WTC11 (cell line): Measurements from ENCODE around the gene DDX46. TPM values are rescaled to one million over a fixed set of nuclear protein-coding genes. Genes with fewer than 3 reads are reported as not detected.

Experiments
- ATAC-seq: fragments of 200-7000 bp; cut with Tn5 transposase; 2 replicates; pipeline ENCODE4 v1.10.0; 2021; ENCODE audit warnings: mild to moderate bottlenecking, moderate library complexity
- CTCF ChIA-PET: fragments of 300-600 bp; sonication (Branson Sonifier 250); formaldehyde crosslinking; loops from one replicate; lab custom pipeline; 2021; ENCODE audit warnings: antibody characterized with exemption; lab: Charles Lee
- POLR2A ChIA-PET: fragments of 350-600 bp; sonication (Branson Sonifier 250); formaldehyde crosslinking; loops from one replicate; lab custom pipeline; 2021; ENCODE audit warnings: antibody characterized with exemption; lab: Charles Lee
- DNase-seq: peaks from one replicate; pipeline ENCODE4 v3.0.0; 2021; ENCODE audit warnings: low spot score
- H3K27ac Mint-ChIP-seq: 2 replicates; pipeline ENCODE4 v1.8.0; 2021; ENCODE audit warnings: mixed read lengths
- H3K27me3 Mint-ChIP-seq: 2 replicates; pipeline ENCODE4 v1.8.0; 2021; ENCODE audit warnings: low read depth, mild to moderate bottlenecking, moderate library complexity, mixed read lengths
- H3K36me3 Mint-ChIP-seq: 2 replicates; pipeline ENCODE4 v1.8.0; 2021; ENCODE audit warnings: mixed read lengths
- H3K4me1 Mint-ChIP-seq: 2 replicates; pipeline ENCODE4 v1.8.0; 2022; ENCODE audit warnings: mixed read lengths
- H3K4me3 Mint-ChIP-seq: 2 replicates; pipeline ENCODE4 v1.8.0; 2021; ENCODE audit warnings: mild to moderate bottlenecking, moderate library complexity, mixed read lengths
- H3K9me3 Mint-ChIP-seq: 2 replicates; pipeline ENCODE4 v1.8.0; 2021; ENCODE audit warnings: mixed read lengths
- CREB1 ChIP-seq: sonication (generic); formaldehyde crosslinking; IDR thresholded peaks from 2 replicates; pipeline ENCODE4 v1.8.0; 2023; ENCODE audit warnings: mild to moderate bottlenecking, missing genetic modification reagents
- ESRRA ChIP-seq: sonication (generic); formaldehyde crosslinking; IDR thresholded peaks from 2 replicates; pipeline ENCODE4 v1.8.1; 2022; ENCODE audit warnings: mild to moderate bottlenecking, missing genetic modification reagents, borderline replicate concordance
- GABPB1 ChIP-seq: sonication (generic); formaldehyde crosslinking; IDR thresholded peaks from 2 replicates; pipeline ENCODE4 v1.8.1; 2023; ENCODE audit warnings: mild to moderate bottlenecking, missing genetic modification reagents
- IRF2 ChIP-seq: sonication (generic); formaldehyde crosslinking; IDR thresholded peaks from 2 replicates; pipeline ENCODE4 v1.8.0; 2022; ENCODE audit warnings: low read depth, missing genetic modification reagents, borderline replicate concordance
- JUN ChIP-seq: sonication (generic); formaldehyde crosslinking; IDR thresholded peaks from 2 replicates; pipeline ENCODE4 v1.8.0; 2023; ENCODE audit warnings: mild to moderate bottlenecking, missing genetic modification reagents
- MLX ChIP-seq: sonication (generic); formaldehyde crosslinking; IDR thresholded peaks from 2 replicates; pipeline ENCODE4 v1.8.1; 2023; ENCODE audit warnings: mild to moderate bottlenecking, missing genetic modification reagents, moderate library complexity
- NR3C1 ChIP-seq: sonication (generic); formaldehyde crosslinking; conservative IDR thresholded peaks from 2 replicates; pipeline ENCODE4 v1.8.1; 2023; ENCODE audit warnings: low read depth, mild to moderate bottlenecking, missing genetic modification reagents
- PRRX2 ChIP-seq: fragments of 250-450 bp; sonication (Bioruptor Pico); IDR thresholded peaks from 2 replicates; pipeline ENCODE4 v1.8.0; 2021; ENCODE audit warnings: mild to moderate bottlenecking
- RELA ChIP-seq: sonication (generic); formaldehyde crosslinking; IDR thresholded peaks from 2 replicates; pipeline ENCODE4 v1.8.1; 2022; ENCODE audit warnings: missing genetic modification reagents, mild to moderate bottlenecking, borderline replicate concordance
- SP1 ChIP-seq: sonication (generic); formaldehyde crosslinking; conservative IDR thresholded peaks from 2 replicates; pipeline ENCODE4 v1.8.1; 2022; ENCODE audit warnings: missing genetic modification reagents
- TP53 ChIP-seq: sonication (generic); formaldehyde crosslinking; IDR thresholded peaks from 2 replicates; pipeline ENCODE4 v1.8.1; 2023; ENCODE audit warnings: mild to moderate bottlenecking, missing genetic modification reagents
- ZMAT4 ChIP-seq: fragments of 250-450 bp; sonication (Bioruptor Pico); IDR thresholded peaks from 2 replicates; pipeline ENCODE4 v1.9.0; 2021; ENCODE audit warnings: mild to moderate bottlenecking
- ZNF263 ChIP-seq: sonication (generic); formaldehyde crosslinking; IDR thresholded peaks from 2 replicates; pipeline ENCODE4 v1.8.1; 2022; ENCODE audit warnings: low read depth, mild to moderate bottlenecking, moderate library complexity, missing genetic modification reagents
- ZNF396 ChIP-seq: fragments of 250-450 bp; sonication (Bioruptor Pico); IDR thresholded peaks from 2 replicates; pipeline ENCODE4 v1.8.0; 2021; ENCODE audit warnings: mild to moderate bottlenecking, moderate library complexity, borderline replicate concordance
- total RNA-seq: library from RNA; stranded (reverse); gene quantifications from 3 replicates; pipeline ENCODE4 v1.2.3, GENCODE V29; 2021
- TF ChIP-seq, protein P1 (sequence below): sonication (generic); formaldehyde crosslinking; IDR thresholded peaks from 2 replicates; pipeline ENCODE4 v1.8.0; 2022; ENCODE audit warnings: mild to moderate bottlenecking, missing genetic modification reagents
- TF ChIP-seq, protein P2 (sequence below): sonication (generic); formaldehyde crosslinking; conservative IDR thresholded peaks from 2 replicates; pipeline ENCODE4 v1.8.1; 2023; ENCODE audit warnings: mild to moderate bottlenecking, low read depth, missing genetic modification reagents, moderate library complexity
- TF ChIP-seq, protein P3 (sequence below): sonication (generic); formaldehyde crosslinking; IDR thresholded peaks from 2 replicates; pipeline ENCODE4 v1.8.0; 2023; ENCODE audit warnings: missing genetic modification reagents
- TF ChIP-seq, protein P4 (sequence below): fragments of 200-600 bp; IDR thresholded peaks from 2 replicates; pipeline ENCODE4 v1.8.0; 2022; ENCODE audit warnings: antibody characterized with exemption
- TF ChIP-seq, protein P5 (sequence below): sonication (generic); formaldehyde crosslinking; IDR thresholded peaks from 2 replicates; pipeline ENCODE4 v1.8.1; 2022; ENCODE audit warnings: mild to moderate bottlenecking, moderate library complexity, missing genetic modification reagents
- TF ChIP-seq, protein P6 (sequence below): sonication (generic); formaldehyde crosslinking; IDR thresholded peaks from 2 replicates; pipeline ENCODE4 v1.8.0; 2022; ENCODE audit warnings: missing genetic modification reagents

Gene DDX46
- total RNA-seq, 1 experiment from 2014 or later, result 123 TPM

DNA sequence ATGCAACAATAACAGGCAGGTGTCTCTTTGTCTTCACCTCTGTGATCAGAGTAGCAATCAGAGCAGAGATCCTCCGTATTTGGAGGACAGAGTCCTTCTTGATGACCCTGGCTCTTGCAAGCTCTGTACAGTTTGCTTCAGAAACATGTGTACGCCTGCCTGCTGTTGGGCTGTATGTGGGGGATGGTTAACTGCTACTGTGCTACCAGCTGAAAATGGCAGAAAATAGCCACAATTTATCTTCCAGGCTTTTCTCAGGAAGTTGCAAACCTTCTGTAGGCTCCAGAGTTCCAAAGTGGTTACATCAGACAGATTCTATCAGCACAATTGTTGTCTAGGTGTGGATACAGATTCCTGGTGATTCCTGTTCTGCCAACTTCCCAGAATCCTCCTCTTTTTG lies 35.5 kb downstream of the DDX46 start:
- ChIA-PET POLR2A (no interaction called here), CTCF (no interaction called here)
- no peak for TF ChIP-seq IRF2 (CRISPR knock-in tag)
- TF ChIP-seq, protein P1, sequence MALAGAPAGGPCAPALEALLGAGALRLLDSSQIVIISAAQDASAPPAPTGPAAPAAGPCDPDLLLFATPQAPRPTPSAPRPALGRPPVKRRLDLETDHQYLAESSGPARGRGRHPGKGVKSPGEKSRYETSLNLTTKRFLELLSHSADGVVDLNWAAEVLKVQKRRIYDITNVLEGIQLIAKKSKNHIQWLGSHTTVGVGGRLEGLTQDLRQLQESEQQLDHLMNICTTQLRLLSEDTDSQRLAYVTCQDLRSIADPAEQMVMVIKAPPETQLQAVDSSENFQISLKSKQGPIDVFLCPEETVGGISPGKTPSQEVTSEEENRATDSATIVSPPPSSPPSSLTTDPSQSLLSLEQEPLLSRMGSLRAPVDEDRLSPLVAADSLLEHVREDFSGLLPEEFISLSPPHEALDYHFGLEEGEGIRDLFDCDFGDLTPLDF (CRISPR knock-in tag), result no peak
- TF ChIP-seq, protein P2, sequence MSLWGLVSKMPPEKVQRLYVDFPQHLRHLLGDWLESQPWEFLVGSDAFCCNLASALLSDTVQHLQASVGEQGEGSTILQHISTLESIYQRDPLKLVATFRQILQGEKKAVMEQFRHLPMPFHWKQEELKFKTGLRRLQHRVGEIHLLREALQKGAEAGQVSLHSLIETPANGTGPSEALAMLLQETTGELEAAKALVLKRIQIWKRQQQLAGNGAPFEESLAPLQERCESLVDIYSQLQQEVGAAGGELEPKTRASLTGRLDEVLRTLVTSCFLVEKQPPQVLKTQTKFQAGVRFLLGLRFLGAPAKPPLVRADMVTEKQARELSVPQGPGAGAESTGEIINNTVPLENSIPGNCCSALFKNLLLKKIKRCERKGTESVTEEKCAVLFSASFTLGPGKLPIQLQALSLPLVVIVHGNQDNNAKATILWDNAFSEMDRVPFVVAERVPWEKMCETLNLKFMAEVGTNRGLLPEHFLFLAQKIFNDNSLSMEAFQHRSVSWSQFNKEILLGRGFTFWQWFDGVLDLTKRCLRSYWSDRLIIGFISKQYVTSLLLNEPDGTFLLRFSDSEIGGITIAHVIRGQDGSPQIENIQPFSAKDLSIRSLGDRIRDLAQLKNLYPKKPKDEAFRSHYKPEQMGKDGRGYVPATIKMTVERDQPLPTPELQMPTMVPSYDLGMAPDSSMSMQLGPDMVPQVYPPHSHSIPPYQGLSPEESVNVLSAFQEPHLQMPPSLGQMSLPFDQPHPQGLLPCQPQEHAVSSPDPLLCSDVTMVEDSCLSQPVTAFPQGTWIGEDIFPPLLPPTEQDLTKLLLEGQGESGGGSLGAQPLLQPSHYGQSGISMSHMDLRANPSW (CRISPR knock-in tag), result no peak
- TF ChIP-seq, protein P3, sequence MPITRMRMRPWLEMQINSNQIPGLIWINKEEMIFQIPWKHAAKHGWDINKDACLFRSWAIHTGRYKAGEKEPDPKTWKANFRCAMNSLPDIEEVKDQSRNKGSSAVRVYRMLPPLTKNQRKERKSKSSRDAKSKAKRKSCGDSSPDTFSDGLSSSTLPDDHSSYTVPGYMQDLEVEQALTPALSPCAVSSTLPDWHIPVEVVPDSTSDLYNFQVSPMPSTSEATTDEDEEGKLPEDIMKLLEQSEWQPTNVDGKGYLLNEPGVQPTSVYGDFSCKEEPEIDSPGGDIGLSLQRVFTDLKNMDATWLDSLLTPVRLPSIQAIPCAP (CRISPR knock-in tag), result no peak
- no peak for TF ChIP-seq NR3C1
- TF ChIP-seq CREB1, result no peak
- no peak overlapping the region for H3K27ac Mint-ChIP-seq
- DNase-seq (no peak), ATAC-seq (no peak)
- no peaks in the 10 kb centered on the region for H3K27me3 Mint-ChIP-seq
- H3K4me1 Mint-ChIP-seq, result no peaks in the 10 kb centered on the region
- H3K4me3 Mint-ChIP-seq, result no peak overlapping the region
- H3K36me3 Mint-ChIP-seq, result peaks cover 78% of the 10 kb centered on the region
- no peaks in the 10 kb centered on the region for H3K9me3 Mint-ChIP-seq

DNA sequence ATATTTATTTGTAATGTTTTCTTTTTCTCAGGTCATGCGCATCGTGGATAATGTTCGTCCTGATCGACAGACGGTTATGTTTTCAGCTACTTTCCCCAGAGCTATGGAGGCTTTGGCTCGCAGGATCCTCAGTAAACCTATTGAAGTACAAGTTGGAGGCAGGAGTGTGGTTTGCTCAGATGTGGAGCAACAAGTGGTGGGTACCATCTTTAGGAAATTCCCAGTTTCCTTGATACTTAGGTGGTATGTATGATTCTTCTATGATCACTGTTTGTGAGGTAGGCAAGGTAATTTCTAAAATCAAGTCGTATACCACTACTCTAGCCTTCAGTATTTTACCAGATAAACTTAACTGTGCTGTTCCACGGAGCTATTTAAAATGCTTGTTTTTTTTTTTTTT lies 36.2 kb downstream of the DDX46 start:
- no peak overlapping the region for H3K4me3 Mint-ChIP-seq
- POLR2A ChIA-PET, result interaction anchor here (0.6 kb wide), 1 partner anchor 141 kb away, joined by 4 read pairs; no protein-coding TSS in a partner anchor
- no peak overlapping the region for H3K27ac Mint-ChIP-seq

DNA sequence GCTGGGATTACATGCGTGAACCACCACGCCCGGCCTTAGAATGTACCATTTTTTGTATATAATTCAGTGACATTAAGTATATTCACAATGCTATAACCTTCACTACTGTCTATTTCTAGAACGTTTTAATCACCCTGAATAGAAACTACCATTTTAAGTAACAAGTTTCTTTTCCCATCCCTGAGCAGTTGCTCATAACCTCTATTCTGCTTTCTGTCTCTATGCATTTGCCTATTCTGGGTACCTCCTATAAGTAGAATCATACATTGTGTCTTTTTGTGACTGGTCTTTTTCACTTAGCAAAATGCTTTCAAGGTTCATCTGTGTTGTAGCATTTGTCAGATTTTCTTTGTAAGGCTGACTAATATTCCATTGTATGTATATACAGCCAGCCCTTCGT lies 39.9 kb downstream of the DDX46 start:
- POLR2A ChIA-PET, result no interaction called here
- Mint-ChIP-seq H3K4me3 (no peak overlapping the region), H3K9me3 (no peaks in the 10 kb centered on the region), H3K36me3 (peaks cover 54% of the 10 kb centered on the region), H3K27ac (no peak overlapping the region), H3K27me3 (no peaks in the 10 kb centered on the region), H3K4me1 (no peaks in the 10 kb centered on the region)
- ATAC-seq (no peak), DNase-seq (no peak)
- CTCF ChIA-PET, result no interaction called here
- TF ChIP-seq, protein P4, sequence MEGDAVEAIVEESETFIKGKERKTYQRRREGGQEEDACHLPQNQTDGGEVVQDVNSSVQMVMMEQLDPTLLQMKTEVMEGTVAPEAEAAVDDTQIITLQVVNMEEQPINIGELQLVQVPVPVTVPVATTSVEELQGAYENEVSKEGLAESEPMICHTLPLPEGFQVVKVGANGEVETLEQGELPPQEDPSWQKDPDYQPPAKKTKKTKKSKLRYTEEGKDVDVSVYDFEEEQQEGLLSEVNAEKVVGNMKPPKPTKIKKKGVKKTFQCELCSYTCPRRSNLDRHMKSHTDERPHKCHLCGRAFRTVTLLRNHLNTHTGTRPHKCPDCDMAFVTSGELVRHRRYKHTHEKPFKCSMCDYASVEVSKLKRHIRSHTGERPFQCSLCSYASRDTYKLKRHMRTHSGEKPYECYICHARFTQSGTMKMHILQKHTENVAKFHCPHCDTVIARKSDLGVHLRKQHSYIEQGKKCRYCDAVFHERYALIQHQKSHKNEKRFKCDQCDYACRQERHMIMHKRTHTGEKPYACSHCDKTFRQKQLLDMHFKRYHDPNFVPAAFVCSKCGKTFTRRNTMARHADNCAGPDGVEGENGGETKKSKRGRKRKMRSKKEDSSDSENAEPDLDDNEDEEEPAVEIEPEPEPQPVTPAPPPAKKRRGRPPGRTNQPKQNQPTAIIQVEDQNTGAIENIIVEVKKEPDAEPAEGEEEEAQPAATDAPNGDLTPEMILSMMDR, result no peak
- no peak for TF ChIP-seq PRRX2
- TF ChIP-seq, protein P5, sequence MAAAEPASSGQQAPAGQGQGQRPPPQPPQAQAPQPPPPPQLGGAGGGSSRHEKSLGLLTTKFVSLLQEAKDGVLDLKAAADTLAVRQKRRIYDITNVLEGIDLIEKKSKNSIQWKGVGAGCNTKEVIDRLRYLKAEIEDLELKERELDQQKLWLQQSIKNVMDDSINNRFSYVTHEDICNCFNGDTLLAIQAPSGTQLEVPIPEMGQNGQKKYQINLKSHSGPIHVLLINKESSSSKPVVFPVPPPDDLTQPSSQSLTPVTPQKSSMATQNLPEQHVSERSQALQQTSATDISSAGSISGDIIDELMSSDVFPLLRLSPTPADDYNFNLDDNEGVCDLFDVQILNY, result no peak
- no peak for TF ChIP-seq IRF2 (CRISPR knock-in tag)
- TF ChIP-seq ZMAT4, result no peak
- no peak for TF ChIP-seq ESRRA (CRISPR knock-in tag)
- no peak for TF ChIP-seq RELA (CRISPR knock-in tag)

More for the DNA sequence above, 36.2 kb downstream of the DDX46 start:
- ATAC-seq, result no peak
- Mint-ChIP-seq H3K9me3 (no peaks in the 10 kb centered on the region), H3K36me3 (peaks cover 74% of the 10 kb centered on the region), H3K4me1 (no peaks in the 10 kb centered on the region), H3K27me3 (no peaks in the 10 kb centered on the region)
- CTCF ChIA-PET, result no interaction called here
- DNase-seq, result no peak
- no peak for TF ChIP-seq SP1 (CRISPR knock-in tag)
- no peak for TF ChIP-seq GABPB1 (CRISPR knock-in tag)
- TF ChIP-seq ZNF396, result no peak
- TF ChIP-seq, protein P6, sequence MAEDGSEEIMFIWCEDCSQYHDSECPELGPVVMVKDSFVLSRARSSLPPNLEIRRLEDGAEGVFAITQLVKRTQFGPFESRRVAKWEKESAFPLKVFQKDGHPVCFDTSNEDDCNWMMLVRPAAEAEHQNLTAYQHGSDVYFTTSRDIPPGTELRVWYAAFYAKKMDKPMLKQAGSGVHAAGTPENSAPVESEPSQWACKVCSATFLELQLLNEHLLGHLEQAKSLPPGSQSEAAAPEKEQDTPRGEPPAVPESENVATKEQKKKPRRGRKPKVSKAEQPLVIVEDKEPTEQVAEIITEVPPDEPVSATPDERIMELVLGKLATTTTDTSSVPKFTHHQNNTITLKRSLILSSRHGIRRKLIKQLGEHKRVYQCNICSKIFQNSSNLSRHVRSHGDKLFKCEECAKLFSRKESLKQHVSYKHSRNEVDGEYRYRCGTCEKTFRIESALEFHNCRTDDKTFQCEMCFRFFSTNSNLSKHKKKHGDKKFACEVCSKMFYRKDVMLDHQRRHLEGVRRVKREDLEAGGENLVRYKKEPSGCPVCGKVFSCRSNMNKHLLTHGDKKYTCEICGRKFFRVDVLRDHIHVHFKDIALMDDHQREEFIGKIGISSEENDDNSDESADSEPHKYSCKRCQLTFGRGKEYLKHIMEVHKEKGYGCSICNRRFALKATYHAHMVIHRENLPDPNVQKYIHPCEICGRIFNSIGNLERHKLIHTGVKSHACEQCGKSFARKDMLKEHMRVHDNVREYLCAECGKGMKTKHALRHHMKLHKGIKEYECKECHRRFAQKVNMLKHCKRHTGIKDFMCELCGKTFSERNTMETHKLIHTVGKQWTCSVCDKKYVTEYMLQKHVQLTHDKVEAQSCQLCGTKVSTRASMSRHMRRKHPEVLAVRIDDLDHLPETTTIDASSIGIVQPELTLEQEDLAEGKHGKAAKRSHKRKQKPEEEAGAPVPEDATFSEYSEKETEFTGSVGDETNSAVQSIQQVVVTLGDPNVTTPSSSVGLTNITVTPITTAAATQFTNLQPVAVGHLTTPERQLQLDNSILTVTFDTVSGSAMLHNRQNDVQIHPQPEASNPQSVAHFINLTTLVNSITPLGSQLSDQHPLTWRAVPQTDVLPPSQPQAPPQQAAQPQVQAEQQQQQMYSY (CRISPR knock-in tag), result no peak
- no peak for TF ChIP-seq JUN (CRISPR knock-in tag)
- TF ChIP-seq ZNF263 (CRISPR knock-in tag), result no peak
- TF ChIP-seq TP53 (CRISPR knock-in tag), result no peak
- TF ChIP-seq MLX (CRISPR knock-in tag), result no peak
